ENCODE results near the gene CNOT6L. TPM values are rescaled to one million over a fixed set of nuclear protein-coding genes. Genes with fewer than 3 reads are reported as not detected.

The CNOT6L gene
- total and polyA plus RNA-seq, 2 of the 13 experiments (the other 11 are each of a cell fraction or from before 2014, with no cell fraction given), result 7.9 to 13.5 TPM

- TF ChIP-seq ZBTB49 (CRISPR knock-in tag; IDR thresholded peaks at IDR 0.05; ENCODE audit: borderline replicate concordance), result 0 out of 2 replicates have a peak, but pooled peaks have one; percentile 10
- TF ChIP-seq ZNF501 (CRISPR knock-in tag; IDR thresholded peaks at IDR 0.05), result peak; percentile 89
- no peak for TF ChIP-seq RNF2 (conservative IDR thresholded peaks at IDR 0.05; ENCODE audit: low read depth)
- peak; percentile 65; the same call in 1 of the 2 replicates for TF ChIP-seq ZNF230 (CRISPR knock-in tag; IDR thresholded peaks at IDR 0.05)
- TF ChIP-seq PRDM15 (CRISPR knock-in tag; IDR thresholded peaks at IDR 0.05), result 0 out of 2 replicates have a peak, but pooled peaks have one; percentile 44
- no peak for TF ChIP-seq ZMYM2 (CRISPR knock-in tag; IDR thresholded peaks at IDR 0.05)
- no peak for TF ChIP-seq ETS1 (CRISPR knock-in tag; IDR thresholded peaks at IDR 0.05)
- 0 out of 2 replicates have a peak, but pooled peaks have one; percentile 37 for TF ChIP-seq PAX8 (CRISPR knock-in tag; IDR thresholded peaks at IDR 0.05; ENCODE audit: borderline replicate concordance)
- no peak for TF ChIP-seq GTF2F1 (IDR thresholded peaks at IDR 0.05; ENCODE audit: low read length)
- no peak; the same call in 1 of the 2 replicates for TF ChIP-seq ZFP37 (CRISPR knock-in tag; IDR thresholded peaks at IDR 0.05; ENCODE audit: borderline replicate concordance)
- no peak for TF ChIP-seq TEAD2 (CRISPR knock-in tag; IDR thresholded peaks at IDR 0.05)
- no peak for TF ChIP-seq BCLAF1 (IDR thresholded peaks at IDR 0.05)
- TF ChIP-seq ATF4 (CRISPR knock-in tag; IDR thresholded peaks at IDR 0.05), result peak in 1 of 2 experiments; percentile 81; a peak in 1 of 4 replicates
- peak; percentile 97 for TF ChIP-seq PHF5A (CRISPR knock-in tag; IDR thresholded peaks at IDR 0.05; ENCODE audit: low read depth, unreplicated experiment)
- no peak for TF ChIP-seq ZNF557 (CRISPR knock-in tag; IDR thresholded peaks at IDR 0.05)
- TF ChIP-seq ZNF138 (CRISPR knock-in tag; IDR thresholded peaks at IDR 0.05; ENCODE audit: low read depth), result peak; percentile 63; the same call in 1 of the 2 replicates
Observed at GRCh38 chr4:77862478-77863216, 43.5 kb upstream of the CNOT6L start, which contains the start of gene MRPL1 (continued).
